Stomach (tissue), 9 donors: ENCODE data around the gene ESM1. TPM values are rescaled to one million over a fixed set of nuclear protein-coding genes. Genes with fewer than 3 reads are reported as not detected.
A peak's percentile ranks its signal among the peaks of the same experiment; 100 is the strongest.

Experiments
- DNase-seq, 2 donors: peaks; one replicate each; pipeline versions ENCODE4 v3.0.0 to v3.0.0-alpha.2; 2013 to 2019
- H3K27ac ChIP-seq, 5 donors: fragments of 200-600 bp in 4 of 5; sonication (generic) in 4 of 5; one replicate each; pipeline ENCODE4 v1.5.1; 2013 to 2019; ENCODE audit warnings: mild to moderate bottlenecking in 1 of 5, moderate library complexity in 1 of 5
- H3K27me3 ChIP-seq, 3 donors: fragments of 200-600 bp; sonication (generic); one replicate each; pipeline ENCODE4 v1.5.1; 2017 to 2019; ENCODE audit warnings: mixed run types in 1 of 3
- H3K36me3 ChIP-seq, 4 donors: fragments of 200-600 bp; sonication (generic); 1 replicate in 3 of 4; 2 replicates in 1 of 4; pipeline ENCODE4 v1.5.1; 2016 to 2019
- H3K4me1 ChIP-seq, 4 donors: fragments of 200-600 bp; sonication (generic); one replicate each; pipeline ENCODE4 v1.5.1; 2016 to 2019
- H3K4me3 ChIP-seq, 4 donors: fragments of 200-600 bp; sonication (generic) in 3 of 4; one replicate each; pipeline ENCODE4 v1.5.1; 2016 to 2019; ENCODE audit warnings: mild to moderate bottlenecking in 1 of 4
- H3K9me3 ChIP-seq, 4 donors: fragments of 200-600 bp; sonication (generic); one replicate each; pipeline ENCODE4 v1.5.1; 2016 to 2019
- CTCF ChIP-seq, 7 experiments: fragments of 450-650 bp in 4 of 7; fragments of 200-600 bp in 3 of 7; sonication (generic) in 3 of 7; IDR thresholded peaks; one replicate each; pipeline ENCODE4 v1.5.1; 2016 to 2019; ENCODE audit warnings: antibody characterized with exemption in 7 of 7, control low read depth in 2 of 7, mild to moderate bottlenecking in 1 of 7
- EP300 ChIP-seq: sonication (generic); formaldehyde crosslinking; IDR thresholded peaks from one replicate; pipeline ENCODE4 v1.6.1; 2017; ENCODE audit warnings: antibody characterized with exemption
- POLR2A ChIP-seq, 4 donors: fragments of 450-650 bp; IDR thresholded peaks; one replicate each; pipeline ENCODE4 v1.6.1; 2016; ENCODE audit warnings: antibody characterized with exemption in 4 of 4, control low read depth in 2 of 4, mild to moderate bottlenecking in 1 of 4, moderate library complexity in 1 of 4
- POLR2AphosphoS5 ChIP-seq, 3 donors: sonication (generic); formaldehyde crosslinking; IDR thresholded peaks; one replicate each; pipeline ENCODE4 v1.6.1; 2016; ENCODE audit warnings: antibody characterized with exemption in 3 of 3
- WGBS, 5 donors: extraction: QIAGEN DNeasy Blood & Tissue Kit in 3 of 5; methylation state at CpG; one replicate each; pipeline versions ENCODE4 v1.1.5 to v1.1.7; 2013 to 2018; 5-methylcytosine and 5-hydroxymethylcytosine counted together
- intact Hi-C: fragments of 100-400 bp; cut with DNase I; formaldehyde crosslinking; loops from one replicate; pipeline ENCODE4 v1.15.1; 2023; ENCODE audit warnings: low total_unique reads
- polyA plus RNA-seq, 3 donors: library from polyadenylated mRNA; stranded (reverse); fragments of 200-250 nt; gene quantifications; one replicate each; pipeline ENCODE4 v1.2.3, GENCODE V29; 2013
- total RNA-seq, 5 donors: library from RNA; depleted of rRNA; stranded (reverse); fragments of >200 nt; gene quantifications; one replicate each; pipeline versions ENCODE4 v1.1.0 to v1.2.3, GENCODE V29; 2014 to 2016
- donor health status: healthy with polysubstance abuse.
- donor health status: Bipolar disorder and iron deficiency.
- donor health status: healthy.

The ESM1 gene
- total and polyA plus RNA-seq, 8 donors = 0.15 to 0.61 (median 0.56) TPM; not detected in 4

GRCh38 chr5:54959673-54960418, 25.5 kb downstream of the ESM1 start:
- peak; percentile 58 to 74 for DNase-seq
- 57 to 70% (median 64%) methylated on average over 6 of the region's 6 CpGs for WGBS, 5 donors
- Histone ChIP-seq H3K36me3 (no peaks in the 10 kb centered on the region), H3K4me3 (no peak overlapping the region), H3K9me3 (no peaks in the 10 kb centered on the region), H3K27me3 (peaks cover 0 to 7% (median 0%) of the 10 kb centered on the region in 3 donors), H3K4me1 (no peaks in the 10 kb centered on the region), H3K27ac (no peak overlapping the region)
- TF ChIP-seq EP300 = no peak
- TF ChIP-seq CTCF (IDR thresholded peaks at IDR 0.05) = peak in 3 of 7 experiments; percentile 42 to 44 (median 43)
- intact Hi-C loops = no loop called here

GRCh38 chr5:54956922-54957321, 28.5 kb downstream of the ESM1 start:
- TF ChIP-seq POLR2A (IDR thresholded peaks at IDR 0.05) = no peak
- no peak for TF ChIP-seq EP300
- no peak for TF ChIP-seq POLR2AphosphoS5 (IDR thresholded peaks at IDR 0.05)
- no peak for TF ChIP-seq CTCF (IDR thresholded peaks at IDR 0.05)
- Histone ChIP-seq H3K4me3 (no peak overlapping the region), H3K9me3 (no peaks in the 10 kb centered on the region), H3K4me1 (no peaks in the 10 kb centered on the region), H3K27me3 (peaks cover 0 to 7% (median 0%) of the 10 kb centered on the region in 3 donors), H3K36me3 (no peaks in the 10 kb centered on the region), H3K27ac (no peak overlapping the region)
- no peak for DNase-seq
- intact Hi-C loops = no loop called here

- TF ChIP-seq POLR2AphosphoS5 (IDR thresholded peaks at IDR 0.05) (no peak), EP300 (no peak), POLR2A (IDR thresholded peaks at IDR 0.05) (no peak), CTCF (IDR thresholded peaks at IDR 0.05) (no peak)
- Histone ChIP-seq H3K27me3 (no peaks in the 10 kb centered on the region), H3K4me1 (peaks cover 0 to 7% (median 3%) of the 10 kb centered on the region in 4 donors), H3K4me3 (no peak overlapping the region), H3K9me3 (no peaks in the 10 kb centered on the region), H3K27ac (no peak overlapping the region), H3K36me3 (no peaks in the 10 kb centered on the region)
- intact Hi-C loops = no loop called here
- no peak for DNase-seq
- WGBS, 5 donors = 26 to 60% (median 57%) methylated on average over 1 of the region's 1 CpG
These were observed 38.2 kb downstream of the ESM1 start for GRCh38 chr5:54947187-54947586.

- no peak overlapping the region for H3K4me3 ChIP-seq
- TF ChIP-seq CTCF (IDR thresholded peaks at IDR 0.05) (no peak), EP300 (no peak), POLR2A (IDR thresholded peaks at IDR 0.05) (no peak), POLR2AphosphoS5 (IDR thresholded peaks at IDR 0.05) (peak in 1 of 3 donors; percentile 58)
- DNase-seq = peak in 1 of 2 donors; percentile 55
- H3K27ac ChIP-seq = peak overlapping the region in 2 of 5 donors; percentile 18 to 37
- no peaks in the 10 kb centered on the region for H3K9me3 ChIP-seq
- intact Hi-C loops = no loop called here
- no peaks in the 10 kb centered on the region for H3K36me3 ChIP-seq
- H3K27me3 ChIP-seq = no peaks in the 10 kb centered on the region
- WGBS, 5 donors = 27 to 56% (median 36%) methylated on average over 3 of the region's 3 CpGs
- peaks cover 0 to 7% (median 3%) of the 10 kb centered on the region in 4 donors for H3K4me1 ChIP-seq
These were observed 39.0 kb downstream of the ESM1 start for GRCh38 chr5:54946306-54946819.
